HG03432 (cell line): ENCODE measurements around the gene IGF1.
"Not testable (repeated sequence)": the region's sequence is repeated elsewhere in the genome, so short reads cannot be mapped to it uniquely, and the experiment has no call there.

Experiments used
- ATAC-seq: cut with Tn5 transposase; IDR thresholded peaks from one replicate; pipeline ENCODE4 v1.9.1; 2021; ENCODE audit warnings: mild to moderate bottlenecking, moderate library complexity; ENCODE audit not compliant: unreplicated experiment

The IGF1 gene

GRCh38 chr12:102399653-102400052, 80.7 kb downstream of the IGF1 start:
- ATAC-seq: no peak

- ATAC-seq: no peak
These were observed 84.1 kb downstream of the IGF1 start for GRCh38 chr12:102396276-102396675.

GRCh38 chr12:102394200-102394599, 86.2 kb downstream of the IGF1 start:
- ATAC-seq: no peak

- ATAC-seq: no peak
These were observed 90.3 kb downstream of the IGF1 start for GRCh38 chr12:102390068-102390467.

- ATAC-seq: no peak
These were observed 91.9 kb downstream of the IGF1 start for GRCh38 chr12:102388469-102388868.

GRCh38 chr12:102385343-102385742, 95.0 kb downstream of the IGF1 start:
- ATAC-seq: no peak

- ATAC-seq: no peak
These were observed 100.8 kb downstream of the IGF1 start for GRCh38 chr12:102379346-102380162.

GRCh38 chr12:102376781-102377180, 103.6 kb downstream of the IGF1 start:
- no peak for ATAC-seq

GRCh38 chr12:102376181-102376747, 104.1 kb downstream of the IGF1 start:
- ATAC-seq: no peak

GRCh38 chr12:102374190-102374589, 106.2 kb downstream of the IGF1 start:
- ATAC-seq: no peak

GRCh38 chr12:102372087-102372486, 108.3 kb downstream of the IGF1 start:
- no peak for ATAC-seq

GRCh38 chr12:102371165-102371564, 109.2 kb downstream of the IGF1 start:
- no peak for ATAC-seq

GRCh38 chr12:102369876-102370275, 110.5 kb downstream of the IGF1 start:
- no peak for ATAC-seq

GRCh38 chr12:102365365-102365764, 115.0 kb downstream of the IGF1 start:
- ATAC-seq: no peak

GRCh38 chr12:102364709-102365108, 115.7 kb downstream of the IGF1 start:
- no peak for ATAC-seq

- ATAC-seq: no peak
These were observed 123.7 kb downstream of the IGF1 start for GRCh38 chr12:102356690-102357089.

GRCh38 chr12:102354281-102354680, 126.1 kb downstream of the IGF1 start:
- ATAC-seq: not testable (repeated sequence)

GRCh38 chr12:102351322-102351721, 129.0 kb downstream of the IGF1 start:
- no peak for ATAC-seq

- no peak for ATAC-seq
These were observed 130.3 kb downstream of the IGF1 start for GRCh38 chr12:102350070-102350469.

- ATAC-seq: no peak
These were observed 131.3 kb downstream of the IGF1 start for GRCh38 chr12:102349079-102349478.

GRCh38 chr12:102347811-102348210, 132.6 kb downstream of the IGF1 start:
- no peak for ATAC-seq
